IPS DF 6.9 (cell line): Measurements from ENCODE around the gene F11R.

Source experiments
- DNase-seq: peaks from one replicate; pipeline ENCODE4 v3.0.0-alpha.2; 2013; ENCODE audit warnings: low read depth, low spot score
- H3K27ac ChIP-seq: one replicate; pipeline ENCODE4 v1.5.1; 2013; ENCODE audit warnings: low read length, control low read depth
- H3K27me3 ChIP-seq: 2 replicates; pipeline ENCODE4 v1.6.1; 2013; ENCODE audit warnings: mild to moderate bottlenecking, low read length; ENCODE audit not compliant: control insufficient read depth, insufficient read depth
- H3K36me3 ChIP-seq: 2 replicates; pipeline ENCODE4 v1.6.1; 2013; ENCODE audit warnings: low read length; ENCODE audit not compliant: control insufficient read depth, insufficient read depth
- H3K4me1 ChIP-seq: 2 replicates; pipeline ENCODE4 v1.6.1; 2013; ENCODE audit warnings: low read length; ENCODE audit not compliant: control insufficient read depth, insufficient read depth
- H3K4me3 ChIP-seq: 2 replicates; pipeline ENCODE4 v1.5.1; 2013; ENCODE audit warnings: mild to moderate bottlenecking, low read length
- H3K9me3 ChIP-seq: 2 replicates; pipeline ENCODE4 v1.6.1; 2013; ENCODE audit warnings: low read length, inconsistent platforms; ENCODE audit not compliant: control insufficient read depth, insufficient read depth
- WGBS: extraction: QIAGEN DNeasy Blood & Tissue Kit; methylation state at CpG from one replicate; pipeline ENCODE4 v1.1.7; 2013; ENCODE audit warnings: mixed read lengths, missing lambda C conversion rate; ENCODE audit not compliant: insufficient read length, insufficient coverage; 5-methylcytosine and 5-hydroxymethylcytosine counted together

The F11R gene

DNA sequence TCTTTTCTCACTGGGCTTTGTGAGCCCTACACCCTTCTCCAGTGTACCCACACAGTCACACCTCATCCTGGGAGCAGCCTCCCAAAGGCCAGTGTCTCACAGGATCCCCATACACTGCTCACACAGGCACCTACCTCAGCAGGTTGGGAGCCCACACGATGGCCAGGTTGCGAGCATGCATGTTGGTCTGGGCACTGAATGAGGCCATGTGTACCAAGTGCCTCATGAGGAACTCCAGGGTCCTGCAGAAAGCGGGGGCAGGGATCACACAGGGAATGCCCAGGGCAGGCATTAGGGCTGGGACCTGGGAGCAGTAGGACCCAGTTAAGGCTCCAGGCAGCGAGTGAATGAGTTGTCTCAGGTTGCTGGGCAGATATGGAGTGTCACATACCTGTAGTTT lies 33.3 kb upstream of the F11R start:
- Histone ChIP-seq H3K9me3 (no peaks in the 10 kb centered on the region), H3K4me1 (no peaks in the 10 kb centered on the region), H3K36me3 (no peaks in the 10 kb centered on the region), H3K27me3 (no peaks in the 10 kb centered on the region), H3K4me3 (no peak overlapping the region), H3K27ac (no peak overlapping the region)
- no CpG with 5 or more reads among the region's 4 CpGs for WGBS
- no peak for DNase-seq

DNA sequence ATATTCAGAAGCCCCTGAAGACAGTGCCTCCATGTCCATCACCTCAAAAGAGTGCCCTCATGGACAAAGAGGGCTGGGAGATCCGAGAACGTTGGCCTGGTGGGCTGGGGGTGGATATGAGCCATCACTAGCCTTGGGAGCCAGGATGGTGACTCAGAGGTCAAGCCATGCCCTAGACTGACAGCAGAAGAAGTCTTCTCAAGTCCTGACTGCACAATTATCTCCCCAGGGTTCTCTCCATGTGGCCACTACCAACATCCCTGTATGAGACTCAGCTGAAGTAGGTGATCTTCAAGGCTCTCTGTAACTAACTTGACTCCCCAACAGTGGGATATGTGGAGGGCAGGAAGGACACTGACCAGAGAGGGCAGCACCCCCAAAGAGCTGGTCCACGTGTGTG lies 31.9 kb upstream of the F11R start:
- WGBS, result no CpG with 5 or more reads among the region's 3 CpGs
- H3K4me3 ChIP-seq, result no peak overlapping the region
- no peaks in the 10 kb centered on the region for H3K36me3 ChIP-seq
- no peaks in the 10 kb centered on the region for H3K9me3 ChIP-seq
- no peaks in the 10 kb centered on the region for H3K27me3 ChIP-seq
- no peaks in the 10 kb centered on the region for H3K4me1 ChIP-seq
- no peak overlapping the region for H3K27ac ChIP-seq
- no peak for DNase-seq

- no CpG with 5 or more reads among the region's 10 CpGs for WGBS
- no peak overlapping the region for H3K27ac ChIP-seq
- H3K4me3 ChIP-seq, result no peak overlapping the region
- H3K9me3 ChIP-seq, result no peaks in the 10 kb centered on the region
- H3K27me3 ChIP-seq, result no peaks in the 10 kb centered on the region
- no peaks in the 10 kb centered on the region for H3K36me3 ChIP-seq
- H3K4me1 ChIP-seq, result no peaks in the 10 kb centered on the region; the same call in 1 of the 2 replicates
- DNase-seq, result no peak
Measured at GRCh38 chr1:161051219-161051618, 30.3 kb upstream of the F11R start.

DNA sequence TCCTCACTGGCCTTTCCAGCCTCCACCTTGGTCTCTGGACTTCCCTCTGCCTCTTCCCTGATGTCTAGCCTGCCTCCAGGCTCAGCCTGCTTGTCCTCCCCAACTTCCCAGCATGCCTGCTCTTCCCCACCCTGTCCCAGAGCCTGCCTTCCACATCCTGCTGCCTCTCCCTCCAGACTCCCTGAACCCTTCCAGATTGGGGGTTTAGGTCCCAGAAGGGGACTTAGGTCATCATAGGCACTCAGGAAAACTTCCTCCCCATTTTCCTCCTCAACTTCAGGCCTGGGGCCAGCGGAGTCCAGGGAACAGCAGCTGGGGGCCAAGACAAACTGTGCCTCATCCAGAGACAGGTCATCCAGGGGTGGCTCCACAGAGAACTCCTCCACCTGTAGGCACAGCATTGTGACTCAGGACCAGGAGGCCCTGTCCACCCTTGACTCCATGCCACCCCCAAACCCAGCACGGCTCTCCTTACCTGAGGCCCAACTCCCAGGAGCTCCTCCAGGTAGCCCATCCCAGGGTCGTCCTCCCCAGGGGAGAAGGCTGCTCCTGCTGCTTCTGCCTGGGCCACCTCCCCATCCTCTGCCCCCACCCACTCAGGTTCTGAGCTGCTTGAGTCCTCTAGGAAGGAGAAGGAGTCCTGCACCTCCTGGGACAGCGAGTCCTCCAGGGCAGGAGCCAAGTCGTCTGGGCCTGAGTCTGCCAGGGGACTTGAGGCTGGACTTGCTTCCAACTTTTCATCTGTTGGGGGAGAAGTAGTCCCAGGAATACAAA lies 28.2 kb upstream of the F11R start:
- H3K36me3 ChIP-seq, result no peaks in the 10 kb centered on the region
- WGBS, result no CpG with 5 or more reads among the region's 5 CpGs
- H3K27ac ChIP-seq, result no peak overlapping the region
- H3K4me1 ChIP-seq, result no peaks in the 10 kb centered on the region; the same call in 1 of the 2 replicates
- DNase-seq, result no peak
- no peaks in the 10 kb centered on the region for H3K9me3 ChIP-seq
- no peak overlapping the region for H3K4me3 ChIP-seq
- H3K27me3 ChIP-seq, result no peaks in the 10 kb centered on the region

- WGBS, result no CpG with 5 or more reads among the region's 18 CpGs
- no peak overlapping the region for H3K27ac ChIP-seq
- H3K36me3 ChIP-seq, result no peaks in the 10 kb centered on the region; the same call in 1 of the 2 replicates
- H3K27me3 ChIP-seq, result no peaks in the 10 kb centered on the region
- H3K4me3 ChIP-seq, result no peak overlapping the region
- no peaks in the 10 kb centered on the region; the same call in 1 of the 2 replicates for H3K4me1 ChIP-seq
- no peaks in the 10 kb centered on the region for H3K9me3 ChIP-seq
- DNase-seq, result no peak
Measured at GRCh38 chr1:161047436-161048420, 26.8 kb upstream of the F11R start.

GRCh38 chr1:161046605-161047228 lies 25.8 kb upstream of the F11R start:
- H3K27me3 ChIP-seq, result no peaks in the 10 kb centered on the region
- WGBS, result no CpG with 5 or more reads among the region's 2 CpGs
- no peak overlapping the region for H3K27ac ChIP-seq
- no peaks in the 10 kb centered on the region for H3K9me3 ChIP-seq
- H3K4me1 ChIP-seq, result no peaks in the 10 kb centered on the region; the same call in 1 of the 2 replicates
- peaks cover 4% of the 10 kb centered on the region; the same call in 1 of the 2 replicates for H3K36me3 ChIP-seq
- no peak overlapping the region; the same call in 1 of the 2 replicates for H3K4me3 ChIP-seq
- DNase-seq, result no peak

- Histone ChIP-seq H3K36me3 (peaks cover 4% of the 10 kb centered on the region; the same call in 1 of the 2 replicates), H3K9me3 (no peaks in the 10 kb centered on the region), H3K4me1 (no peaks in the 10 kb centered on the region; the same call in 1 of the 2 replicates), H3K27me3 (no peaks in the 10 kb centered on the region), H3K27ac (no peak within 1 kb of the TSS), H3K4me3 (peak within 1 kb of the TSS; percentile 84)
- peak; percentile 89 for DNase-seq
- WGBS, result no CpG with 5 or more reads among the region's 29 CpGs
Measured at GRCh38 chr1:161045736-161046604, 25.0 kb upstream of the F11R start, which contains the start of gene USF1. Gene USF1, minus strand, starts transcription at chr1:161045977. Its CDS starts 2,702 bp downstream, at chr1:161043275.

DNA sequence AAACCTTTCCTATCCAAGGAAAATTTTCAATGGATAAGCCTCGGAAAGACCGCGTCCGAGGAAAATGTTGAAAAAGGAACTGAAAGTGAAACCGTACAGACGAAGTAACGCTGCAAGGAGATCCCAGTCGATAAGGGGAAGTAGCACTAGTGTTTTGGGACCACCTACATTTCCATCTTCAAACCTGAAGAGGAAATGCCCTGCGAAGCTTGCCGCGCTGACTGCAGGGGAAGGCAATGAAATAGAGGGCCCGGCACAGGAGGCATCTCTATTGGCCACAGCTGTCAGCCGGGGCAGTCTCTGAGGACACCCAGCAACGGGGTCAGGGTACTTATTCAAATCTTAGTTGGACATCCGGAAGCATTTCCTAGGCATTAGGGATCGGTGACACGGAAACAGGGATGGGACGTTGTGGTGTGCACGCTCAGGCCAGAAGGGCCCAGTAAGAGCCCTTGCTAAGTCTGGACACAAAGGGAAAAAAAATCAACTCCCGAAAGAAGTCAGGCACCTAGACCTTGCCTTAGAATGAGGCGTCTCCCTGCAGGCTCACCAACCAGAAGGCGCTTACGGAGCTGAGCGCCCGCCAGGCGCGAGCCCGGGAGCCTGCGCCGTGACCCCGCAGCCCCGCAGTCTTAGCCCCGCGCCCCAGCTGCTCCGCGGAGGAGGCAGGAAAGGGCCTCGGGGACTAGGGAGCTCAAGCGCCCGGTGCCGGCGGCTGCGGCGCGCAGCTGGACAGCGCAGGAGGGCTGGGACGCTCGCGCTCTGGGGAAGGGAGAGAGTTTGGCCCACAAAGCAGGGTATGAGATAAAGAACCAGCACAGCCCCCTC lies 24.2 kb upstream of the F11R start:
- Histone ChIP-seq H3K27ac (no peak overlapping the region), H3K27me3 (no peaks in the 10 kb centered on the region), H3K36me3 (peaks cover 11% of the 10 kb centered on the region; the same call in 1 of the 2 replicates), H3K4me1 (no peaks in the 10 kb centered on the region; the same call in 1 of the 2 replicates), H3K9me3 (no peaks in the 10 kb centered on the region), H3K4me3 (peak overlapping the region; percentile 84)
- DNase-seq, result no peak
- whole genome bisulfite sequencing, result no CpG with 5 or more reads among the region's 48 CpGs

- H3K27me3 ChIP-seq, result no peaks in the 10 kb centered on the region
- no peak overlapping the region for H3K27ac ChIP-seq
- peaks cover 17% of the 10 kb centered on the region for H3K36me3 ChIP-seq
- no peak for DNase-seq
- peak overlapping the region; percentile 84; the same call in 1 of the 2 replicates for H3K4me3 ChIP-seq
- no peaks in the 10 kb centered on the region; the same call in 1 of the 2 replicates for H3K4me1 ChIP-seq
- H3K9me3 ChIP-seq, result no peaks in the 10 kb centered on the region
Measured at GRCh38 chr1:161044535-161044907, 23.6 kb upstream of the F11R start.
